HG02588 (cell line): ENCODE measurements around the gene TRDMT1.

Experiments
- ATAC-seq: cut with Tn5 transposase; IDR thresholded peaks from one replicate; pipeline ENCODE4 v1.9.1; 2021; ENCODE audit warnings: mild to moderate bottlenecking, moderate library complexity; ENCODE audit not compliant: unreplicated experiment

The TRDMT1 gene

GRCh38 chr10:17212802-17213221 is 11.3 kb upstream of the TRDMT1 start:
- ATAC-seq = no peak

GRCh38 chr10:17210361-17210760 is 8.9 kb upstream of the TRDMT1 start:
- ATAC-seq = no peak

- ATAC-seq = no peak
Measured at GRCh38 chr10:17209881-17210280, 8.4 kb upstream of the TRDMT1 start.

- ATAC-seq = no peak
Measured at GRCh38 chr10:17209302-17209701, 7.8 kb upstream of the TRDMT1 start.

- ATAC-seq = no peak
Measured at GRCh38 chr10:17208476-17208875, 7.0 kb upstream of the TRDMT1 start.

GRCh38 chr10:17206210-17206709 is 4.8 kb upstream of the TRDMT1 start:
- ATAC-seq = peak; percentile 36

- no peak for ATAC-seq
Measured at GRCh38 chr10:17203416-17203815, 1.9 kb upstream of the TRDMT1 start.

GRCh38 chr10:17202999-17203398 is 1.5 kb upstream of the TRDMT1 start:
- ATAC-seq = no peak

- ATAC-seq = no peak
Measured at GRCh38 chr10:17202506-17202905, 1.0 kb upstream of the TRDMT1 start.

GRCh38 chr10:17201794-17202116 is 283 bp upstream of the TRDMT1 start:
- no peak for ATAC-seq

GRCh38 chr10:17200001-17200911 is 1.2 kb downstream of the TRDMT1 start:
- ATAC-seq = no peak

- ATAC-seq = no peak
Measured at GRCh38 chr10:17199351-17199804, 2.1 kb downstream of the TRDMT1 start.

- no peak for ATAC-seq
Measured at GRCh38 chr10:17196573-17196972, 4.9 kb downstream of the TRDMT1 start.

- no peak for ATAC-seq
Measured at GRCh38 chr10:17196045-17196444, 5.4 kb downstream of the TRDMT1 start.

GRCh38 chr10:17195083-17195482 is 6.4 kb downstream of the TRDMT1 start:
- ATAC-seq = no peak

GRCh38 chr10:17190602-17191001 is 10.9 kb downstream of the TRDMT1 start:
- no peak for ATAC-seq

GRCh38 chr10:17188644-17189172 is 12.8 kb downstream of the TRDMT1 start:
- ATAC-seq = no peak

- no peak for ATAC-seq
Measured at GRCh38 chr10:17185873-17186272, 15.6 kb downstream of the TRDMT1 start.

- ATAC-seq = no peak
Measured at GRCh38 chr10:17183110-17183509, 18.4 kb downstream of the TRDMT1 start.

- no peak for ATAC-seq
Measured at GRCh38 chr10:17181751-17182150, 19.7 kb downstream of the TRDMT1 start.

- ATAC-seq = no peak
Measured at GRCh38 chr10:17181110-17181509, 20.4 kb downstream of the TRDMT1 start.

- no peak for ATAC-seq
Measured at GRCh38 chr10:17179002-17179401, 22.5 kb downstream of the TRDMT1 start.
